CD4-positive, CD25-positive, alpha-beta regulatory T cell (primary cell): Measurements from ENCODE around the gene MEGF11. TPM values are rescaled to one million over a fixed set of nuclear protein-coding genes. Genes with fewer than 3 reads are reported as not detected.

Source experiments
- ATAC-seq, 2 donors: fragments of 150-1000 bp; cut with Tn5 transposase; one replicate each; pipeline ENCODE4 v1.10.0; 2021; ENCODE audit warnings: low read depth in 2 of 2, moderate number of reproducible peaks in 2 of 2, moderate library complexity in 1 of 2
- DNase-seq, 3 donors: peaks; one replicate each; pipeline versions ENCODE4 v3.0.0 to v3.0.0-alpha.2; 2012 to 2022; ENCODE audit warnings: mixed read lengths in 1 of 3
- H3K27ac ChIP-seq: one replicate; pipeline ENCODE4 v1.7.0; 2013; ENCODE audit warnings: mild to moderate bottlenecking, low read length; ENCODE audit not compliant: insufficient read depth, poor library complexity, severe bottlenecking
- H3K27me3 ChIP-seq: one replicate; pipeline ENCODE4 v1.7.0; 2013; ENCODE audit warnings: low read length; ENCODE audit not compliant: control insufficient read depth, insufficient read depth
- H3K36me3 ChIP-seq: one replicate; pipeline ENCODE4 v1.7.0; 2013; ENCODE audit warnings: mild to moderate bottlenecking, low read length, moderate library complexity; ENCODE audit not compliant: control insufficient read depth, insufficient read depth
- H3K4me1 ChIP-seq: 2 replicates; pipeline ENCODE4 v1.7.0; 2013; ENCODE audit warnings: mild to moderate bottlenecking, low read length; ENCODE audit not compliant: insufficient read depth, control insufficient read depth, poor library complexity, severe bottlenecking
- H3K4me3 ChIP-seq: one replicate; pipeline ENCODE4 v1.7.0; 2013; ENCODE audit warnings: low read depth, mild to moderate bottlenecking, low read length, moderate library complexity
- H3K9me3 ChIP-seq, 2 experiments: 1 replicate in 1 of 2; 2 replicates in 1 of 2; pipeline ENCODE4 v1.7.0; 2013; ENCODE audit warnings: low read length in 2 of 2, mild to moderate bottlenecking in 1 of 2, moderate library complexity in 1 of 2; ENCODE audit not compliant: control insufficient read depth in 2 of 2
- H3K27ac Mint-ChIP-seq, 3 donors: one replicate each; pipeline ENCODE4 v1.8.0; 2020 to 2022; ENCODE audit warnings: mild to moderate bottlenecking in 3 of 3, mixed read lengths in 3 of 3, moderate library complexity in 2 of 3
- H3K27me3 Mint-ChIP-seq: one replicate; pipeline ENCODE4 v1.8.0; 2022; ENCODE audit warnings: mild to moderate bottlenecking, mixed read lengths
- H3K36me3 Mint-ChIP-seq: one replicate; pipeline ENCODE4 v1.8.0; 2020; ENCODE audit warnings: mixed read lengths
- H3K4me1 Mint-ChIP-seq, 4 donors: one replicate each; pipeline ENCODE4 v1.8.0; 2020 to 2022; ENCODE audit warnings: mixed read lengths in 4 of 4, mild to moderate bottlenecking in 1 of 4
- H3K4me3 Mint-ChIP-seq, 4 donors: one replicate each; pipeline ENCODE4 v1.8.0; 2020 to 2022; ENCODE audit warnings: mild to moderate bottlenecking in 4 of 4, mixed read lengths in 4 of 4, moderate library complexity in 3 of 4
- H3K9me3 Mint-ChIP-seq, 7 donors: one replicate each; pipeline ENCODE4 v1.8.0; 2020 to 2022; ENCODE audit warnings: mixed read lengths in 7 of 7, mild to moderate bottlenecking in 3 of 7, moderate library complexity in 2 of 7
- polyA plus RNA-seq, 4 donors: library from polyadenylated mRNA; unstranded; fragments of 300-500 nt; fragmentation: Illumina TruSeq; gene quantifications; one replicate each; pipeline ENCODE4 v1.2.3, GENCODE V29; 2021
- total RNA-seq: library from RNA; stranded (reverse); gene quantifications from one replicate; pipeline ENCODE4 v1.2.3, GENCODE V29; 2022

Gene MEGF11
- total and polyA plus RNA-seq, 5 donors from 2014 or later, result 0.02 to 0.29 (median 0.21) TPM; not detected in 2

DNA sequence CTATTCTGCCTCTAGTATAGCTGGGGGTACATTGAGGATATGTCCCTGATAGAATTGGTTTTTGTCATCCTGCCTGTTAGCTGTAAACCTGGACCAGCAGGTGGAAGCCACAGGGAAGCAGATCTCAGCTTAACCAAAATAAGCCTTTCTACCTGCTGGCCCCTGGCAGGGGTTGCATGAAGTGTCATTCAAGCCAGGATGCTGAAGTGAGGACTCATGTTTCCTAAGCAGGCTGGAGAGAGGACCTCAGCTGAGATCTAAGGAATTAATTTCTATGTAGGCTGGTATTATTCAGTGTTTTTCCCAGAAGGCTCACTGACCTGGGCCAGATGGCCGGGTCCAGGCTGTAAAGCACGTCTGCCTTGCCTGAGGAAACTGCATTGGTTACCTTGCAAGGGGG is 128.9 kb downstream of the MEGF11 start:
- H3K4me1 ChIP-seq, result no peaks in the 10 kb centered on the region
- no peak overlapping the region for H3K4me3 ChIP-seq
- Mint-ChIP-seq H3K36me3 (no peaks in the 10 kb centered on the region), H3K27me3 (peaks cover 11% of the 10 kb centered on the region), H3K4me1 (no peaks in the 10 kb centered on the region), H3K9me3 (no peaks in the 10 kb centered on the region), H3K27ac (no peak overlapping the region), H3K4me3 (no peak overlapping the region)
- no peak for ATAC-seq
- no peak overlapping the region for H3K27ac ChIP-seq
- no peaks in the 10 kb centered on the region for H3K9me3 ChIP-seq
- DNase-seq, result no peak
- peaks cover 3% of the 10 kb centered on the region for H3K27me3 ChIP-seq
- no peaks in the 10 kb centered on the region for H3K36me3 ChIP-seq

GRCh38 chr15:66123799-66124198 is 129.8 kb downstream of the MEGF11 start:
- ATAC-seq (no peak), DNase-seq (no peak)
- H3K4me1 ChIP-seq, result no peaks in the 10 kb centered on the region
- Mint-ChIP-seq H3K27me3 (peaks cover 12% of the 10 kb centered on the region), H3K36me3 (no peaks in the 10 kb centered on the region), H3K4me1 (no peaks in the 10 kb centered on the region), H3K27ac (no peak overlapping the region), H3K4me3 (no peak overlapping the region), H3K9me3 (no peaks in the 10 kb centered on the region)
- peaks cover 3% of the 10 kb centered on the region for H3K27me3 ChIP-seq
- no peak overlapping the region for H3K27ac ChIP-seq
- no peaks in the 10 kb centered on the region for H3K36me3 ChIP-seq
- no peaks in the 10 kb centered on the region for H3K9me3 ChIP-seq
- no peak overlapping the region for H3K4me3 ChIP-seq

GRCh38 chr15:66120422-66120821 is 133.1 kb downstream of the MEGF11 start:
- no peaks in the 10 kb centered on the region for H3K4me1 ChIP-seq
- DNase-seq, result no peak
- no peak overlapping the region for H3K27ac ChIP-seq
- no peak for ATAC-seq
- no peak overlapping the region for H3K4me3 Mint-ChIP-seq
- no peaks in the 10 kb centered on the region for H3K36me3 Mint-ChIP-seq
- no peaks in the 10 kb centered on the region for H3K9me3 ChIP-seq
- H3K4me3 ChIP-seq, result no peak overlapping the region
- peaks cover 0 to 3% (median 0%) of the 10 kb centered on the region in 7 donors for H3K9me3 Mint-ChIP-seq
- peaks cover 0 to 16% (median 7%) of the 10 kb centered on the region in 4 donors for H3K4me1 Mint-ChIP-seq
- no peaks in the 10 kb centered on the region for H3K36me3 ChIP-seq
- no peaks in the 10 kb centered on the region for H3K27me3 ChIP-seq
- peaks cover 9% of the 10 kb centered on the region for H3K27me3 Mint-ChIP-seq
- no peak overlapping the region for H3K27ac Mint-ChIP-seq

DNA sequence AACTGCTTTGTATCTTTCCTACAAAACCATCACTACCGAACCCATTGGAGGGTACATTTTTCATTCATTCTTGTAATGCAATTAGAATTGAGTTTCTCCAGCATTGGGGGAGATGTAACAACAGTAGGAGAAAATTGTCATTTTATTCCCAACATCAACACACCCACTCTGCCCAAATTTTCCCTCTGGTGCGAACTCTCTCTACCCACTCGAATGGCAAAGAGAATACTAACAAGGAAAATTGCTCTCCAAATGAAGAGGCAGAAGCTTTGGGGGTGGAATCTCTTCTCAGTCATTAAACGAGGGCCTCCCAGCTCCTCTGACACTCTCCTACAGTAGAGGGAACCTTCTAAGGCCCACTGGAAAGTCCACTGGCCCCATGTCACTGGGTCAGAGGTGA is 135.7 kb downstream of the MEGF11 start:
- H3K36me3 ChIP-seq, result no peaks in the 10 kb centered on the region
- H3K4me1 ChIP-seq, result no peaks in the 10 kb centered on the region
- no peak overlapping the region for H3K27ac ChIP-seq
- DNase-seq, result no peak
- Mint-ChIP-seq H3K36me3 (no peaks in the 10 kb centered on the region), H3K4me3 (no peak overlapping the region), H3K4me1 (peaks cover 0 to 17% (median 8%) of the 10 kb centered on the region in 4 donors), H3K27ac (no peak overlapping the region), H3K9me3 (peaks cover 0 to 3% (median 0%) of the 10 kb centered on the region in 7 donors), H3K27me3 (peaks cover 8% of the 10 kb centered on the region)
- no peaks in the 10 kb centered on the region for H3K9me3 ChIP-seq
- no peak overlapping the region for H3K4me3 ChIP-seq
- no peak for ATAC-seq
- H3K27me3 ChIP-seq, result no peaks in the 10 kb centered on the region

- Histone ChIP-seq H3K4me3 (peak overlapping the region; percentile 32), H3K9me3 (no peaks in the 10 kb centered on the region), H3K36me3 (no peaks in the 10 kb centered on the region), H3K27me3 (peaks cover 2% of the 10 kb centered on the region), H3K4me1 (no peaks in the 10 kb centered on the region), H3K27ac (no peak overlapping the region)
- H3K36me3 Mint-ChIP-seq, result no peaks in the 10 kb centered on the region
- H3K27ac Mint-ChIP-seq, result peak overlapping the region in 2 of 3 donors; percentile 7 to 37
- H3K4me3 Mint-ChIP-seq, result peak overlapping the region in 1 of 4 donors; percentile 39
- ATAC-seq, result peak in 1 of 2 donors; percentile 54
- H3K9me3 Mint-ChIP-seq, result peaks cover 0 to 3% (median 0%) of the 10 kb centered on the region in 7 donors
- H3K4me1 Mint-ChIP-seq, result peaks cover 0 to 17% (median 8%) of the 10 kb centered on the region in 4 donors
- peak; percentile 19 to 62 (median 45) for DNase-seq
- H3K27me3 Mint-ChIP-seq, result peaks cover 4% of the 10 kb centered on the region
Measured at GRCh38 chr15:66115568-66116206, 137.9 kb downstream of the MEGF11 start.

DNA sequence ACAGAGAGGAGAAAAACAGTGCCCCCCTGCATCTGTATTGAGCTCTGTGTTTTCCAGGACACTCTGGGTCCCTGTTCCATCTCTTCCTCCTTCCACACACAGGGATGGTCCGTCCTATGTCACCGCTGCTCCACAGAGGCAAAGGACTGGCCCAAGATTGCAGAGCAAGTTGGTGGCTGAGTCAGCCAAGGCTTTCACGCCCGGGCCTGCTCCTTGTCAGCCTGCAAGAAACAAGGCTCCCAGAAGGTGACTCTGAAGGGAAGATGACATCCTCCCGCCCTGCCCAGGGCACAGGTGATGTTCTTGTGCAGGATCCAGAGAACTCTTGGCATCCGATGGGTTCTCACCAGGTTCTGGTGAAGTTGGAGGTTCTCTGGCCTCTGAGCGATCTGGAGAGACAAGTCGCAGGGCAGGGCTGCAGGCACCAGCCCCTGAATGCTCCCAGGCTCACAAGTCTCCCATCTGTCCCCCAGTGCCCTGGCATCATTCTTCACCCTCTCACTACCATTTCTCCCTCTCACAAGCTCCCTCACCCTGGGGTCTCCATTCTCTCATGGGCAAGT is 138.6 kb downstream of the MEGF11 start:
- peak overlapping the region in 2 of 3 donors; percentile 61 to 63 for H3K27ac Mint-ChIP-seq
- no peaks in the 10 kb centered on the region for H3K36me3 Mint-ChIP-seq
- peaks cover 0 to 17% (median 8%) of the 10 kb centered on the region in 4 donors for H3K4me1 Mint-ChIP-seq
- ATAC-seq (no peak), DNase-seq (no peak)
- H3K9me3 Mint-ChIP-seq, result peaks cover 0 to 3% (median 0%) of the 10 kb centered on the region in 7 donors
- no peak overlapping the region for H3K27ac ChIP-seq
- no peak overlapping the region for H3K4me3 ChIP-seq
- H3K4me3 Mint-ChIP-seq, result no peak overlapping the region
- H3K27me3 ChIP-seq, result peaks cover 2% of the 10 kb centered on the region
- peaks cover 9% of the 10 kb centered on the region for H3K27me3 Mint-ChIP-seq
- no peaks in the 10 kb centered on the region for H3K36me3 ChIP-seq
- no peaks in the 10 kb centered on the region for H3K4me1 ChIP-seq
- H3K9me3 ChIP-seq, result no peaks in the 10 kb centered on the region

DNA sequence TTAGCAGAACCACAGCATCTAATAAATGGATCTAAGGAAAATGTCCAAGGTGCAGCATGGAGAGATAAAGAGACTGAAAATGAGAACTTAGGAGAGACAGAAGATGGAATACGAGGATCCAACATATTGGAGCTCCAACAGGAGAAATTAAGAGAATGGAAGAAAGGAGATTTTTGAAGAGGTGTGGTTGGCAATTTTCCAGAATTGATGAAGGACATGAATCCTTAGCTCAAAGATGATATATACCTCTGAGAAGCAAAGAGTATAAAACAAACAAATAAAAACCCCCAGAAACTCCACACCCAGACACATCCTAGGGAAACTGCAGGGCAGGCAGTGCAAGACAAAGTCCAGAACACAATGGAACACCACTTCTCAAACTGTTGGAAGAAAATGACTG is 141.2 kb downstream of the MEGF11 start:
- peaks cover 15% of the 10 kb centered on the region for H3K27me3 Mint-ChIP-seq
- ATAC-seq, result no peak
- H3K9me3 Mint-ChIP-seq, result peaks cover 0 to 2% (median 0%) of the 10 kb centered on the region in 7 donors
- H3K36me3 ChIP-seq, result no peaks in the 10 kb centered on the region
- H3K27ac Mint-ChIP-seq, result no peak overlapping the region
- H3K36me3 Mint-ChIP-seq, result no peaks in the 10 kb centered on the region
- peak overlapping the region in 1 of 4 donors; percentile 59 for H3K4me3 Mint-ChIP-seq
- DNase-seq, result no peak
- H3K4me3 ChIP-seq, result no peak overlapping the region
- H3K4me1 Mint-ChIP-seq, result peaks cover 0 to 17% (median 7%) of the 10 kb centered on the region in 4 donors
- no peaks in the 10 kb centered on the region for H3K4me1 ChIP-seq
- H3K9me3 ChIP-seq, result no peaks in the 10 kb centered on the region
- peaks cover 2% of the 10 kb centered on the region for H3K27me3 ChIP-seq
- H3K27ac ChIP-seq, result no peak overlapping the region

DNA sequence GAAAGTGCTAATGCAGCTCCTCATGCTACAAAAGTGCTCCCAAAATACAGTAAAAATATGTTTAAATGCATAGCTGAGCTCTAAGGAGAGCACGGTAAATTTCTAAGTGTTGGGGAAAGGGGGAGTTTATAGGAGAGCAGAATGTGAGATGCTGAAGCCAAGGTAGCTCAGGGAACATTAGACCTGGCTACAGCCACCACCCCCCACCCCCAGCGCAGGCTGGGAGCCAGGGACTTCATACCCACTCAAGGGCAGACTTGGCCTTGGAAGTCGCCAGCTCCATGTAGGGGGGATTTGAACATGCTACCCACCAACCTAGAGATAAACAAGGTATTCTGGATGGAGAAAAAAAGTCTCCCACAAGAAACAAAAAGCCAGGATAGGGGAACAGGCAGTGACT is 142.2 kb downstream of the MEGF11 start:
- H3K4me3 ChIP-seq, result no peak overlapping the region
- Mint-ChIP-seq H3K4me1 (peaks cover 0 to 10% (median 6%) of the 10 kb centered on the region in 4 donors), H3K9me3 (peaks cover 0 to under 1% (median 0%) of the 10 kb centered on the region in 7 donors), H3K27ac (no peak overlapping the region), H3K4me3 (no peak overlapping the region), H3K36me3 (no peaks in the 10 kb centered on the region), H3K27me3 (peaks cover 15% of the 10 kb centered on the region)
- H3K27ac ChIP-seq, result no peak overlapping the region
- no peaks in the 10 kb centered on the region for H3K9me3 ChIP-seq
- ATAC-seq (no peak), DNase-seq (no peak)
- H3K36me3 ChIP-seq, result no peaks in the 10 kb centered on the region
- peaks cover 2% of the 10 kb centered on the region for H3K27me3 ChIP-seq
- H3K4me1 ChIP-seq, result no peaks in the 10 kb centered on the region
